IMR-90 (cell line): ENCODE results near the gene SELP.
A peak's percentile ranks its signal among the peaks of the same experiment; 100 is the strongest.

Experiments used
- CEBPB ChIP-seq: IDR thresholded peaks from 2 replicates; pipeline ENCODE4 v1.6.1; 2012; ENCODE audit warnings: low read depth, low read length, improper control_type of control experiment
- CHD1 ChIP-seq: IDR thresholded peaks from 2 replicates; pipeline ENCODE4 v1.6.1; 2012; ENCODE audit warnings: low read depth, low read length, improper control_type of control experiment
- MXI1 ChIP-seq: IDR thresholded peaks from 2 replicates; pipeline ENCODE4 v1.6.1; 2012; ENCODE audit warnings: low read depth, mild to moderate bottlenecking, low read length, moderate library complexity, borderline replicate concordance
- NFE2L2 ChIP-seq: fragments of 150-350 bp; IDR thresholded peaks from 2 replicates; pipeline ENCODE4 v1.6.1; 2016; ENCODE audit warnings: low read depth, mild to moderate bottlenecking, low read length
- POLR2A ChIP-seq: IDR thresholded peaks from 2 replicates; pipeline ENCODE4 v1.6.1; 2012; ENCODE audit warnings: mild to moderate bottlenecking, low read depth, low read length
- RAD21 ChIP-seq: IDR thresholded peaks from 2 replicates; pipeline ENCODE4 v1.6.1; 2012; ENCODE audit warnings: low read length, improper control_type of control experiment
- RCOR1 ChIP-seq: IDR thresholded peaks from 2 replicates; pipeline ENCODE4 v1.6.1; 2012; ENCODE audit warnings: mild to moderate bottlenecking, low read length, improper control_type of control experiment; ENCODE audit not compliant: insufficient replicate concordance
- RFX5 ChIP-seq: IDR thresholded peaks from 2 replicates; pipeline ENCODE4 v1.8.0; 2012; ENCODE audit warnings: low read depth, mild to moderate bottlenecking, low read length, moderate library complexity
- SMC3 ChIP-seq: fragments of 150-350 bp; IDR thresholded peaks from 2 replicates; pipeline ENCODE4 v1.6.1; 2016; ENCODE audit warnings: low read depth, mild to moderate bottlenecking, antibody characterized with exemption, low read length, moderate library complexity
- TF ChIP-seq, protein P1 (sequence below): conservative IDR thresholded peaks from 2 replicates; pipeline ENCODE4 v1.5.1; 2012; ENCODE audit warnings: mild to moderate bottlenecking, low read depth, low read length, improper control_type of control experiment
- TF ChIP-seq, protein P2 (sequence below): fragments of 150-350 bp; IDR thresholded peaks from 2 replicates; pipeline ENCODE4 v1.6.1; 2016; ENCODE audit warnings: low read depth, mild to moderate bottlenecking, low read length, moderate library complexity, borderline replicate concordance
- TF ChIP-seq, protein P3 (sequence below): fragments of 150-350 bp; IDR thresholded peaks from 2 replicates; pipeline ENCODE4 v1.6.1; 2017; ENCODE audit warnings: mild to moderate bottlenecking, antibody characterized with exemption, low read length, low read depth

DNA sequence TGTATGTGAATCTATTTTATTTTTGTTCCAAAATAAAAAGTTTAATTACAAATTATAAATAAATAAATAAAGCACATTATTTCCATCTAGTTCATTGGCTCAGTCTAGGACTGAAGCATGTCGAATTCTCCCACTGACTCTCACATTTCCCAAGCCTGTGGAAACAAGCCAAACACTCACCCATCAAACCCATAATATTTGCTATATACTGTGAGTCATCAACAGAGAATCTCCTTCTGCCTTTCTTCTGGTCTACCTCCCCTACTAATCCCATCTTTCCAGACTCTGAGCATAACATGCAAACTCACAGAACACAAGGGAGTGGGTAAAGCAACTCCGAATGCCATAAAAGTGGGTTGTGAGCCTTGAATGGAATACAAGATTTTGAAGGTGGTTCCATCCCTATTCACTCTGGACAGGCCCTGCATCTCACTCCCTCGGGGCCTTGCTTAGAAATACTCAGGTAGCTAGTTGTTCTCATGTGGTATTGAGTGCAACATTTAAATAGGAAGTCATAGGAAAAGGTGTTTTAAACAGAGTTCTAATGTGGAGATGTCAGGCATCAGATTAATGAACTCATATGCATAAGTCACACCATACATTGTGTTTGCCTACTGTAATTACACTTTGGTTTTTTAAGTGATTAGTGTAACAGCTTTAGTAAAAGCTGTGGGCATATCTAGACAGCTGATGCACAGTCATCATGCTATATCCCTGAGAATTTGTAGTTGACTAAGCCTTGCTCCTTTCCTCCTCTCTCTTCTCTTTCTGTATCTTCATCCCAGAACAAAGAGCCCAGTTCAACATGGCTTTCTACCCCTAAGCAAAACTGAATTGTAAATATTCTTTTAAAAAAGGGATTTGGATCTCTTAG lies 90.7 kb downstream of the SELP start:
- TF ChIP-seq, protein P1, sequence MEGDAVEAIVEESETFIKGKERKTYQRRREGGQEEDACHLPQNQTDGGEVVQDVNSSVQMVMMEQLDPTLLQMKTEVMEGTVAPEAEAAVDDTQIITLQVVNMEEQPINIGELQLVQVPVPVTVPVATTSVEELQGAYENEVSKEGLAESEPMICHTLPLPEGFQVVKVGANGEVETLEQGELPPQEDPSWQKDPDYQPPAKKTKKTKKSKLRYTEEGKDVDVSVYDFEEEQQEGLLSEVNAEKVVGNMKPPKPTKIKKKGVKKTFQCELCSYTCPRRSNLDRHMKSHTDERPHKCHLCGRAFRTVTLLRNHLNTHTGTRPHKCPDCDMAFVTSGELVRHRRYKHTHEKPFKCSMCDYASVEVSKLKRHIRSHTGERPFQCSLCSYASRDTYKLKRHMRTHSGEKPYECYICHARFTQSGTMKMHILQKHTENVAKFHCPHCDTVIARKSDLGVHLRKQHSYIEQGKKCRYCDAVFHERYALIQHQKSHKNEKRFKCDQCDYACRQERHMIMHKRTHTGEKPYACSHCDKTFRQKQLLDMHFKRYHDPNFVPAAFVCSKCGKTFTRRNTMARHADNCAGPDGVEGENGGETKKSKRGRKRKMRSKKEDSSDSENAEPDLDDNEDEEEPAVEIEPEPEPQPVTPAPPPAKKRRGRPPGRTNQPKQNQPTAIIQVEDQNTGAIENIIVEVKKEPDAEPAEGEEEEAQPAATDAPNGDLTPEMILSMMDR: no peak
- TF ChIP-seq RAD21: no peak
- TF ChIP-seq POLR2A: no peak
- peak; percentile 52 for TF ChIP-seq CEBPB
- TF ChIP-seq, protein P2, sequence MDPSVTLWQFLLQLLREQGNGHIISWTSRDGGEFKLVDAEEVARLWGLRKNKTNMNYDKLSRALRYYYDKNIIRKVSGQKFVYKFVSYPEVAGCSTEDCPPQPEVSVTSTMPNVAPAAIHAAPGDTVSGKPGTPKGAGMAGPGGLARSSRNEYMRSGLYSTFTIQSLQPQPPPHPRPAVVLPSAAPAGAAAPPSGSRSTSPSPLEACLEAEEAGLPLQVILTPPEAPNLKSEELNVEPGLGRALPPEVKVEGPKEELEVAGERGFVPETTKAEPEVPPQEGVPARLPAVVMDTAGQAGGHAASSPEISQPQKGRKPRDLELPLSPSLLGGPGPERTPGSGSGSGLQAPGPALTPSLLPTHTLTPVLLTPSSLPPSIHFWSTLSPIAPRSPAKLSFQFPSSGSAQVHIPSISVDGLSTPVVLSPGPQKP: no peak
- TF ChIP-seq, protein P3, sequence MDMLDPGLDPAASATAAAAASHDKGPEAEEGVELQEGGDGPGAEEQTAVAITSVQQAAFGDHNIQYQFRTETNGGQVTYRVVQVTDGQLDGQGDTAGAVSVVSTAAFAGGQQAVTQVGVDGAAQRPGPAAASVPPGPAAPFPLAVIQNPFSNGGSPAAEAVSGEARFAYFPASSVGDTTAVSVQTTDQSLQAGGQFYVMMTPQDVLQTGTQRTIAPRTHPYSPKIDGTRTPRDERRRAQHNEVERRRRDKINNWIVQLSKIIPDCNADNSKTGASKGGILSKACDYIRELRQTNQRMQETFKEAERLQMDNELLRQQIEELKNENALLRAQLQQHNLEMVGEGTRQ: no peak
- no peak for TF ChIP-seq NFE2L2
- TF ChIP-seq RCOR1: no peak
- no peak for TF ChIP-seq SMC3
- TF ChIP-seq CHD1: no peak
- no peak for TF ChIP-seq RFX5
- no peak for TF ChIP-seq MXI1
